Lower leg skin (tissue), 3 donors: Measurements from ENCODE around the gene AVP.

Experiments
- CTCF ChIP-seq, 3 donors: fragments of 450-650 bp; IDR thresholded peaks; one replicate each; pipeline ENCODE4 v1.5.1; 2016; ENCODE audit warnings: antibody characterized with exemption in 3 of 3, mild to moderate bottlenecking in 3 of 3, moderate library complexity in 2 of 3
- POLR2A ChIP-seq, 2 donors: fragments of 450-650 bp; IDR thresholded peaks; one replicate each; pipeline ENCODE4 v1.6.1; 2016 to 2017; ENCODE audit warnings: antibody characterized with exemption in 2 of 2, mild to moderate bottlenecking in 1 of 2, moderate library complexity in 1 of 2

- no peak for TF ChIP-seq CTCF (IDR thresholded peaks at IDR 0.05)
- no peak for TF ChIP-seq POLR2A (IDR thresholded peaks at IDR 0.05)
Observed at GRCh38 chr20:3046677-3047462, 37.7 kb downstream of the AVP start.
